ENCODE measurements around the gene GMCL1.

DNA sequence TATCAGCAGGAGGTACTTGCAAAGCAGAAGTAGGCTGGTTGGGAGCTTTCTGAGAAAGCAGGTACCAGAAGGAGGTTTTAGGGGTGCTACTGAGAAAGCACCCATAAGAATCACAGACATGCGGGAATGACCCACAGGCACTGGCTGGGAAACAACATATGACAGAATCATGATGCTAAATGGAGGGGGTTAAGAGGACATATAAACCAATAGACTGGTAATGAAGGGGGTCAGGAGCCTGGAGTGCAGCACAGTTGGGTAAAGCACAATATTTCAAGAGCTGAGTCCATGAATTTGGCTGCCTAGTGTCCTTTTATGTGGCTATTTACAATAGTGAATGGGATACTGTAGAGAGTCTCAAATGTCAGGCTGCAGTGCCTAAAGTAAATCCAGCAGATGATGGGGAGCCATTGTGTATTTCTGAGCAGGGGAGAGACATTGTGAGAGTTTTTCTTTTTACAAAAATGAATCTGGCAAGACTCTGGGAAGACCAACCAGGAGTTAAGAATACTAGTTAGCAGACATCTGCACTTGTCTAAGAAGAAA is 27.6 kb upstream of the GMCL1 start:
- TF ChIP-seq EP300 (IDR thresholded peaks at IDR 0.05) (no peak), POLR2AphosphoS5 (IDR thresholded peaks at IDR 0.05) (no peak), CTCF (IDR thresholded peaks at IDR 0.05) (no peak), POLR2A (IDR thresholded peaks at IDR 0.05) (no peak)

Measured in sigmoid colon (tissue), 4 donors.